ENCODE measurements around the gene RPS6KB2. TPM values are rescaled to one million over a fixed set of nuclear protein-coding genes. Genes with fewer than 3 reads are reported as not detected.

The RPS6KB2 gene
- total and polyA plus RNA-seq, 9 of the 15 experiments (the other 6 are each of a cell fraction or from before 2014, with no cell fraction given), result 0.42 to 122 (median 82.6) TPM

DNA sequence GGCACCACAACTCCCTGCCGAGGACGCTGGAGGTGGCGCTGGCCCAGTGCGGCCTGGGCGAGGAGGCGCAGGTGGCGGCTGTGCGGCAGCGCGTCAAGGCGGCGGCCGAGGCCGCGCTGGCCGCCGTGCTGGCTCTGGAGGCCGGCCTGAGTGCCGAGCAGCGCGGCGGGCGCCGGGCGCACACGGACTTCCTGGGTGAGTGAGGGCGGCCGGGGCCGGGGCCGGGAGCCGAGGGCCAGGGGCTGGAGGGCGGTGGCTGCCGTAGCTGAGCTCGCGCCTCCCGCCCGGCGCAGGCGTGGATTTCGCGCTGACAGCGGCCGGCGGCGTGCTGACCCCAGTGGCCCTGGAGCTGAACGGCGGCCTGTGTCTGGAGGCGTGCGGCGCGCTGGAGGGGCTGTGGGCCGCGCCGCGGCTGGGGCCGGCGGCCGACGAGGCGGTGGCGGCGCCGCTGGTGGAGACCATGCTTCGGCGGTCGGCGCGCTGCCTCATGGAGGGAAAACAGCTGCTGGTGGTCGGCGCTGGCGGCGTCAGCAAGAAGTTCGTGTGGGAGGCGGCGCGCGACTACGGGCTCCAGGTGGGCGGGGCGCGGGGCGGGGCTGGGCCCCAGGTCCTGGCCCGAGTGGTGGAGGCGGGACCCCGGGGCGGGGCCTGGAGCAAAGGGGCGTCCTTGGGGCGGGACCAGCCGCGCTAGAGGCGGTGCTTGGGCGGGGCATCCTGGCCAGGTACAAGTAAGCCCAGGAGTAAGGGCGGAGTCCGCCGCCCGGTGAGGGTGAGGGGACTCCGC is 7.5 kb upstream of the RPS6KB2 start (continued):
- peak; percentile 53 to 92; a peak in 3 of 4 replicates for TF ChIP-seq SIN3A (IDR thresholded peaks at IDR 0.05; ENCODE audit: borderline replicate concordance in 2 of 2, control insufficient read depth in 1 of 2, low read depth in 2 of 2, low read length in 2 of 2)
- TF ChIP-seq, protein P1, sequence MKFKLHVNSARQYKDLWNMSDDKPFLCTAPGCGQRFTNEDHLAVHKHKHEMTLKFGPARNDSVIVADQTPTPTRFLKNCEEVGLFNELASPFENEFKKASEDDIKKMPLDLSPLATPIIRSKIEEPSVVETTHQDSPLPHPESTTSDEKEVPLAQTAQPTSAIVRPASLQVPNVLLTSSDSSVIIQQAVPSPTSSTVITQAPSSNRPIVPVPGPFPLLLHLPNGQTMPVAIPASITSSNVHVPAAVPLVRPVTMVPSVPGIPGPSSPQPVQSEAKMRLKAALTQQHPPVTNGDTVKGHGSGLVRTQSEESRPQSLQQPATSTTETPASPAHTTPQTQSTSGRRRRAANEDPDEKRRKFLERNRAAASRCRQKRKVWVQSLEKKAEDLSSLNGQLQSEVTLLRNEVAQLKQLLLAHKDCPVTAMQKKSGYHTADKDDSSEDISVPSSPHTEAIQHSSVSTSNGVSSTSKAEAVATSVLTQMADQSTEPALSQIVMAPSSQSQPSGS (CRISPR knock-in tag; IDR thresholded peaks at IDR 0.05), result no peak
- no peak for TF ChIP-seq HDAC2 (IDR thresholded peaks at IDR 0.05)
- TF ChIP-seq PHB2 (IDR thresholded peaks at IDR 0.05; ENCODE audit: low read depth), result no peak
- no peak for TF ChIP-seq IFI16 (CRISPR knock-in tag; IDR thresholded peaks at IDR 0.05)
- TF ChIP-seq, protein P2, sequence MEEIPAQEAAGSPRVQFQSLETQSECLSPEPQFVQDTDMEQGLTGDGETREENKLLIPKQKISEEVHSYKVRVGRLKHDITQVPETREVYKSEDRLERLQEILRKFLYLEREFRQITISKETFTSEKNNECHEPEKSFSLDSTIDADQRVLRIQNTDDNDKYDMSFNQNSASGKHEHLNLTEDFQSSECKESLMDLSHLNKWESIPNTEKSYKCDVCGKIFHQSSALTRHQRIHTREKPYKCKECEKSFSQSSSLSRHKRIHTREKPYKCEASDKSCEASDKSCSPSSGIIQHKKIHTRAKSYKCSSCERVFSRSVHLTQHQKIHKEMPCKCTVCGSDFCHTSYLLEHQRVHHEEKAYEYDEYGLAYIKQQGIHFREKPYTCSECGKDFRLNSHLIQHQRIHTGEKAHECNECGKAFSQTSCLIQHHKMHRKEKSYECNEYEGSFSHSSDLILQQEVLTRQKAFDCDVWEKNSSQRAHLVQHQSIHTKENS (CRISPR knock-in tag; IDR thresholded peaks at IDR 0.05), result no peak
- peak; percentile 64 for TF ChIP-seq CCNT2 (IDR thresholded peaks at IDR 0.05; ENCODE audit: borderline replicate concordance, extremely low read depth, insufficient read length, low read depth, low read length)
- TF ChIP-seq GTF2E2 (tag; IDR thresholded peaks at IDR 0.05), result no peak
- TF ChIP-seq MYNN (IDR thresholded peaks at IDR 0.05), result no peak
- TF ChIP-seq MYNN (CRISPR knock-in tag; IDR thresholded peaks at IDR 0.05), result no peak
- 0 out of 2 replicates have a peak, but pooled peaks have one; percentile 6 for TF ChIP-seq JUN (IDR thresholded peaks at IDR 0.05; ENCODE audit: borderline replicate concordance, low read depth, low read length)
- no peak for TF ChIP-seq JUN (CRISPR knock-in tag; IDR thresholded peaks at IDR 0.05; ENCODE audit: borderline replicate concordance)
- TF ChIP-seq SAFB2 (IDR thresholded peaks at IDR 0.05; ENCODE audit: borderline replicate concordance, low read depth, low read length, severe bottlenecking), result no peak
- TF ChIP-seq POLR2G (IDR thresholded peaks at IDR 0.05; ENCODE audit: low read depth, low read length), result peak; percentile 89
- TF ChIP-seq, protein P3, sequence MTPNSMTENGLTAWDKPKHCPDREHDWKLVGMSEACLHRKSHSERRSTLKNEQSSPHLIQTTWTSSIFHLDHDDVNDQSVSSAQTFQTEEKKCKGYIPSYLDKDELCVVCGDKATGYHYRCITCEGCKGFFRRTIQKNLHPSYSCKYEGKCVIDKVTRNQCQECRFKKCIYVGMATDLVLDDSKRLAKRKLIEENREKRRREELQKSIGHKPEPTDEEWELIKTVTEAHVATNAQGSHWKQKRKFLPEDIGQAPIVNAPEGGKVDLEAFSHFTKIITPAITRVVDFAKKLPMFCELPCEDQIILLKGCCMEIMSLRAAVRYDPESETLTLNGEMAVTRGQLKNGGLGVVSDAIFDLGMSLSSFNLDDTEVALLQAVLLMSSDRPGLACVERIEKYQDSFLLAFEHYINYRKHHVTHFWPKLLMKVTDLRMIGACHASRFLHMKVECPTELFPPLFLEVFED (CRISPR knock-in tag; conservative IDR thresholded peaks at IDR 0.05), result no peak
- TF ChIP-seq, protein P4, sequence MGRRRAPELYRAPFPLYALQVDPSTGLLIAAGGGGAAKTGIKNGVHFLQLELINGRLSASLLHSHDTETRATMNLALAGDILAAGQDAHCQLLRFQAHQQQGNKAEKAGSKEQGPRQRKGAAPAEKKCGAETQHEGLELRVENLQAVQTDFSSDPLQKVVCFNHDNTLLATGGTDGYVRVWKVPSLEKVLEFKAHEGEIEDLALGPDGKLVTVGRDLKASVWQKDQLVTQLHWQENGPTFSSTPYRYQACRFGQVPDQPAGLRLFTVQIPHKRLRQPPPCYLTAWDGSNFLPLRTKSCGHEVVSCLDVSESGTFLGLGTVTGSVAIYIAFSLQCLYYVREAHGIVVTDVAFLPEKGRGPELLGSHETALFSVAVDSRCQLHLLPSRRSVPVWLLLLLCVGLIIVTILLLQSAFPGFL (CRISPR knock-in tag; IDR thresholded peaks at IDR 0.05), result no peak
- no peak for TF ChIP-seq ZNF764 (CRISPR knock-in tag; IDR thresholded peaks at IDR 0.05; ENCODE audit: low read depth)
- TF ChIP-seq, protein P5, sequence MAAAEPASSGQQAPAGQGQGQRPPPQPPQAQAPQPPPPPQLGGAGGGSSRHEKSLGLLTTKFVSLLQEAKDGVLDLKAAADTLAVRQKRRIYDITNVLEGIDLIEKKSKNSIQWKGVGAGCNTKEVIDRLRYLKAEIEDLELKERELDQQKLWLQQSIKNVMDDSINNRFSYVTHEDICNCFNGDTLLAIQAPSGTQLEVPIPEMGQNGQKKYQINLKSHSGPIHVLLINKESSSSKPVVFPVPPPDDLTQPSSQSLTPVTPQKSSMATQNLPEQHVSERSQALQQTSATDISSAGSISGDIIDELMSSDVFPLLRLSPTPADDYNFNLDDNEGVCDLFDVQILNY (CRISPR knock-in tag; IDR thresholded peaks at IDR 0.05), result no peak
- no peak for TF ChIP-seq RBM22 (IDR thresholded peaks at IDR 0.05; ENCODE audit: low read depth, low read length, poor library complexity, severe bottlenecking)

Measured in K562 (cell line).